ENCODE results near the gene DYNC2I2. TPM values are rescaled to one million over a fixed set of nuclear protein-coding genes. Genes with fewer than 3 reads are reported as not detected.

The DYNC2I2 gene
- total and polyA plus RNA-seq, 2 experiments from 2014 or later = 58.8 to 93.1 TPM

- H3K4me1 ChIP-seq (ENCODE audit: insufficient read depth) = no peaks in the 10 kb centered on the region
- H3K79me2 ChIP-seq (ENCODE audit: insufficient read depth) = no peaks in the 10 kb centered on the region
- no peaks in the 10 kb centered on the region for H3K9me3 ChIP-seq (ENCODE audit: low read depth)
- H3K9ac ChIP-seq = no peak overlapping the region
- no peaks in the 10 kb centered on the region for H3K9me2 ChIP-seq (ENCODE audit: insufficient read depth)
- no peak overlapping the region for H3K4me3 ChIP-seq
- no peaks in the 10 kb centered on the region for H4K20me1 ChIP-seq (ENCODE audit: insufficient read depth)
- H3K27me3 ChIP-seq (replicated peaks; ENCODE audit: insufficient read depth) = no peaks in the 10 kb centered on the region
- no peak for DNase-seq
- in situ Hi-C loops (cut with MboI) = no loop called here
- H2AFZ ChIP-seq = no peak overlapping the region
- 90 to 92% methylated on average over 10 of the region's 10 CpGs for WGBS, 2 experiments (ENCODE audit: low coverage in 1 of 2, low lambda C conversion rate in 2 of 2, missing lambda C conversion rate in 2 of 2)
- TF ChIP-seq EZH2 (IDR thresholded peaks at IDR 0.05; ENCODE audit: insufficient read depth, poor library complexity, severe bottlenecking) (no peak), EZH2phosphoT487 (IDR thresholded peaks at IDR 0.05; ENCODE audit: insufficient read depth, low read depth) (no peak)
- no peak overlapping the region for H3K27ac ChIP-seq
- no peak overlapping the region for H3K4me2 ChIP-seq (ENCODE audit: unreplicated experiment)
- H3F3A ChIP-seq (ENCODE audit: insufficient read depth) = peaks cover 46% of the 10 kb centered on the region
- peaks cover 65% of the 10 kb centered on the region; the same call in 1 of the 2 replicates for H3K36me3 ChIP-seq (ENCODE audit: low read depth)
These were observed 27.5 kb downstream of the DYNC2I2 start for GRCh38 chr9:128629136-128629535.

GRCh38 chr9:128628471-128629048, 28.1 kb downstream of the DYNC2I2 start:
- Histone ChIP-seq H3K4me3 (no peak overlapping the region), H3K27me3 (replicated peaks; ENCODE audit: insufficient read depth) (no peaks in the 10 kb centered on the region), H2AFZ (no peak overlapping the region), H3K4me2 (ENCODE audit: unreplicated experiment) (no peak overlapping the region), H3F3A (ENCODE audit: insufficient read depth) (peaks cover 41% of the 10 kb centered on the region), H3K36me3 (ENCODE audit: low read depth) (peaks cover 69% of the 10 kb centered on the region; the same call in 1 of the 2 replicates), H3K9ac (no peak overlapping the region), H3K9me2 (ENCODE audit: insufficient read depth) (no peaks in the 10 kb centered on the region), H3K4me1 (ENCODE audit: insufficient read depth) (no peaks in the 10 kb centered on the region), H3K79me2 (ENCODE audit: insufficient read depth) (no peaks in the 10 kb centered on the region), H4K20me1 (ENCODE audit: insufficient read depth) (no peaks in the 10 kb centered on the region), H3K9me3 (ENCODE audit: low read depth) (no peaks in the 10 kb centered on the region), H3K27ac (no peak overlapping the region)
- TF ChIP-seq EZH2 (IDR thresholded peaks at IDR 0.05; ENCODE audit: insufficient read depth, poor library complexity, severe bottlenecking) = no peak
- no peak for TF ChIP-seq EZH2phosphoT487 (IDR thresholded peaks at IDR 0.05; ENCODE audit: insufficient read depth, low read depth)
- peak; percentile 28 for DNase-seq
- 64 to 66% methylated on average over 17 of the region's 17 CpGs for WGBS, 2 experiments (ENCODE audit: low coverage in 1 of 2, low lambda C conversion rate in 2 of 2, missing lambda C conversion rate in 2 of 2)
- in situ Hi-C loops (cut with MboI) = no loop called here

GRCh38 chr9:128627906-128628305, 28.7 kb downstream of the DYNC2I2 start:
- DNase-seq = no peak
- peaks cover 70% of the 10 kb centered on the region; the same call in 1 of the 2 replicates for H3K36me3 ChIP-seq (ENCODE audit: low read depth)
- H3K4me1 ChIP-seq (ENCODE audit: insufficient read depth) = no peaks in the 10 kb centered on the region
- H3K9me3 ChIP-seq (ENCODE audit: low read depth) = no peaks in the 10 kb centered on the region
- no peak overlapping the region for H3K4me3 ChIP-seq
- no peak for TF ChIP-seq EZH2phosphoT487 (IDR thresholded peaks at IDR 0.05; ENCODE audit: insufficient read depth, low read depth)
- TF ChIP-seq EZH2 (IDR thresholded peaks at IDR 0.05; ENCODE audit: insufficient read depth, poor library complexity, severe bottlenecking) = no peak
- no peak overlapping the region for H3K4me2 ChIP-seq (ENCODE audit: unreplicated experiment)
- 82 to 88% methylated on average over 13 of the region's 13 CpGs for WGBS, 2 experiments (ENCODE audit: low coverage in 1 of 2, low lambda C conversion rate in 2 of 2, missing lambda C conversion rate in 2 of 2)
- H3K9ac ChIP-seq = no peak overlapping the region
- H3F3A ChIP-seq (ENCODE audit: insufficient read depth) = peaks cover 40% of the 10 kb centered on the region
- H2AFZ ChIP-seq = no peak overlapping the region
- no peaks in the 10 kb centered on the region for H3K9me2 ChIP-seq (ENCODE audit: insufficient read depth)
- H3K27ac ChIP-seq = no peak overlapping the region
- no peaks in the 10 kb centered on the region for H3K79me2 ChIP-seq (ENCODE audit: insufficient read depth)
- no peaks in the 10 kb centered on the region for H3K27me3 ChIP-seq (replicated peaks; ENCODE audit: insufficient read depth)
- H4K20me1 ChIP-seq (ENCODE audit: insufficient read depth) = no peaks in the 10 kb centered on the region
- in situ Hi-C loops (cut with MboI) = no loop called here

- Histone ChIP-seq H3K36me3 (ENCODE audit: low read depth) (peaks cover 75% of the 10 kb centered on the region), H3F3A (ENCODE audit: insufficient read depth) (peaks cover 43% of the 10 kb centered on the region), H3K4me3 (no peak overlapping the region), H3K27ac (no peak overlapping the region), H3K79me2 (ENCODE audit: insufficient read depth) (no peaks in the 10 kb centered on the region), H3K4me2 (ENCODE audit: unreplicated experiment) (no peak overlapping the region), H3K4me1 (ENCODE audit: insufficient read depth) (no peaks in the 10 kb centered on the region), H3K9ac (no peak overlapping the region), H3K9me3 (ENCODE audit: low read depth) (no peaks in the 10 kb centered on the region), H3K27me3 (replicated peaks; ENCODE audit: insufficient read depth) (no peaks in the 10 kb centered on the region), H4K20me1 (ENCODE audit: insufficient read depth) (no peaks in the 10 kb centered on the region), H3K9me2 (ENCODE audit: insufficient read depth) (no peaks in the 10 kb centered on the region), H2AFZ (no peak overlapping the region)
- WGBS, 2 experiments (ENCODE audit: low coverage in 1 of 2, low lambda C conversion rate in 2 of 2, missing lambda C conversion rate in 2 of 2) = 84 to 87% methylated on average over 15 of the region's 15 CpGs
- in situ Hi-C loops (cut with MboI) = no loop called here
- DNase-seq = no peak
- no peak for TF ChIP-seq EZH2phosphoT487 (IDR thresholded peaks at IDR 0.05; ENCODE audit: insufficient read depth, low read depth)
- no peak for TF ChIP-seq EZH2 (IDR thresholded peaks at IDR 0.05; ENCODE audit: insufficient read depth, poor library complexity, severe bottlenecking)
These were observed 29.4 kb downstream of the DYNC2I2 start for GRCh38 chr9:128627127-128627715.
